ENCODE results near the gene TRIM63.

DNA sequence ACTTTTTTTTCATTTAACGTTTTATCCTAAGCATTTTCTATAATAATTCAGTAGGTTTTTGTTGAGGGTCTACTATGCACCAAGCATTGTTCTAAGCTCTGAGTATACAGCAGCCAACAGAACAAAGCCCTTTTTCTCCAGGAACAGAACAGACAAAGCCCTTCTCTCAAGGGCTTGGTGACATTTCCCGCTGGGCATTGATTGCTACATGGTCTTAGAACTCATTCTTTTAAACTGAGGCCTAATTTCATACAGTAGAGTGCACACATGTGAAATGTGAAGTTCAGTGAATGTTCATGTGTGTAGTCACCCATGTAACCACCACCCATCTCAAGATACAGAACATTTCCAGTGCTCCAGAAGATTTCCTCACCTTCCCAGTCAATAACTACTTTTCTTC lies 29.0 kb upstream of the TRIM63 start:
- TF ChIP-seq CTCF (conservative IDR thresholded peaks at IDR 0.05; ENCODE audit: low read depth, low read length) (no peak), EZH2 (IDR thresholded peaks at IDR 0.05; ENCODE audit: borderline replicate concordance, low read depth, low read length, poor library complexity, severe bottlenecking) (no peak)

Measured in A673 (cell line).